Measurements from ENCODE around the gene C11orf97. TPM values are rescaled to one million over a fixed set of nuclear protein-coding genes. Genes with fewer than 3 reads are reported as not detected.

The C11orf97 gene
- total and polyA plus RNA-seq, 2 of the 13 experiments (the other 11 are each of a cell fraction or from before 2014, with no cell fraction given), result 0.35 TPM; not detected in 1

DNA sequence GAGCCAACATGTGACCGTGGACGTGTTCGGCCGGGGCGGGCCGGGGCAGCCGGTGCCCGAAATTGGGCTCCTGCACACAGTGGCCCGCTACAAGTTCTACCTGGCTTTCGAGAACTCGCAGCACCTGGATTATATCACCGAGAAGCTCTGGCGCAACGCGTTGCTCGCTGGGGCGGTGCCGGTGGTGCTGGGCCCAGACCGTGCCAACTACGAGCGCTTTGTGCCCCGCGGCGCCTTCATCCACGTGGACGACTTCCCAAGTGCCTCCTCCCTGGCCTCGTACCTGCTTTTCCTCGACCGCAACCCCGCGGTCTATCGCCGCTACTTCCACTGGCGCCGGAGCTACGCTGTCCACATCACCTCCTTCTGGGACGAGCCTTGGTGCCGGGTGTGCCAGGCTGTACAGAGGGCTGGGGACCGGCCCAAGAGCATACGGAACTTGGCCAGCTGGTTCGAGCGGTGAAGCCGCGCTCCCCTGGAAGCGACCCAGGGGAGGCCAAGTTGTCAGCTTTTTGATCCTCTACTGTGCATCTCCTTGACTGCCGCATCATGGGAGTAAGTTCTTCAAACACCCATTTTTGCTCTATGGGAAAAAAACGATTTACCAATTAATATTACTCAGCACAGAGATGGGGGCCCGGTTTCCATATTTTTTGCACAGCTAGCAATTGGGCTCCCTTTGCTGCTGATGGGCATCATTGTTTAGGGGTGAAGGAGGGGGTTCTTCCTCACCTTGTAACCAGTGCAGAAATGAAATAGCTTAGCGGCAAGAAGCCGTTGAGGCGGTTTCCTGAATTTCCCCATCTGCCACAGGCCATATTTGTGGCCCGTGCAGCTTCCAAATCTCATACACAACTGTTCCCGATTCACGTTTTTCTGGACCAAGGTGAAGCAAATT is 33.3 kb downstream of the C11orf97 start:
- DNase-seq (ENCODE audit: low spot score) (no peak), FAIRE-seq (no peak), ATAC-seq (no peak)
- BruUV-seq (replicated peaks), result no TSS peak
- intact Hi-C loops (cut with micrococcal nuclease; ENCODE audit: unreplicated experiment), result no loop called here
- in situ Hi-C loops (cut with HindIII; ENCODE audit: extremely low pct_ligation_motif_present, low pct_unique_long_range_greater_than_20kb), result no loop called here
- no peak overlapping the region for H2AFZ ChIP-seq (ENCODE audit: low read length)
- ChIA-PET POLR2A (no interaction called here), CTCF (ENCODE audit: low intra/inter-chr PET ratio, low total read pairs) (no interaction called here)
- peaks cover 5% of the 10 kb centered on the region; the same call in 1 of the 2 replicates for H3K4me1 ChIP-seq (ENCODE audit: insufficient read depth, low read length)
- peaks cover 0 to 3% of the 10 kb centered on the region in 2 experiments; a peak in 2 of 5 replicates for H3K27me3 ChIP-seq (ENCODE audit: control insufficient read depth in 1 of 2, insufficient read depth in 2 of 2, low read length in 2 of 2)
- no peak overlapping the region for H3K9ac ChIP-seq (ENCODE audit: insufficient read depth, low read depth, low read length)
- H3K9me3 ChIP-seq (ENCODE audit: low read length), result no peaks in the 10 kb centered on the region
- H3K27ac ChIP-seq (ENCODE audit: extremely low read length, insufficient read depth, low read length), result no peak overlapping the region
- no peak overlapping the region for H3K4me3 ChIP-seq (replicated peaks in 1 of 3; ENCODE audit: insufficient read depth in 1 of 3, low read depth in 2 of 3, low read length in 3 of 3)
- no peaks in the 10 kb centered on the region for H4K20me1 ChIP-seq (ENCODE audit: insufficient read depth, low read length)
- TF ChIP-seq NFYC (CRISPR knock-in tag; IDR thresholded peaks at IDR 0.05) (no peak), RFX1 (IDR thresholded peaks at IDR 0.05) (no peak), ZNF510 (CRISPR knock-in tag; IDR thresholded peaks at IDR 0.05; ENCODE audit: low read depth) (no peak)
- TF ChIP-seq, protein P1, sequence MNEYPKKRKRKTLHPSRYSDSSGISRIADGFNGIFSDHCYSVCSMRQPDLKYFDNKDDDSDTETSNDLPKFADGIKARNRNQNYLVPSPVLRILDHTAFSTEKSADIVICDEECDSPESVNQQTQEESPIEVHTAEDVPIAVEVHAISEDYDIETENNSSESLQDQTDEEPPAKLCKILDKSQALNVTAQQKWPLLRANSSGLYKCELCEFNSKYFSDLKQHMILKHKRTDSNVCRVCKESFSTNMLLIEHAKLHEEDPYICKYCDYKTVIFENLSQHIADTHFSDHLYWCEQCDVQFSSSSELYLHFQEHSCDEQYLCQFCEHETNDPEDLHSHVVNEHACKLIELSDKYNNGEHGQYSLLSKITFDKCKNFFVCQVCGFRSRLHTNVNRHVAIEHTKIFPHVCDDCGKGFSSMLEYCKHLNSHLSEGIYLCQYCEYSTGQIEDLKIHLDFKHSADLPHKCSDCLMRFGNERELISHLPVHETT (CRISPR knock-in tag; conservative IDR thresholded peaks at IDR 0.05), result no peak
- H3K4me2 ChIP-seq (ENCODE audit: low read depth, low read length), result no peak overlapping the region
- no peaks in the 10 kb centered on the region for H3K36me3 ChIP-seq (replicated peaks in 1 of 2; ENCODE audit: control insufficient read depth in 1 of 2, insufficient read depth in 2 of 2, low read length in 2 of 2)
- 87% methylated on average over 47 of the region's 54 CpGs for WGBS (ENCODE audit: low lambda C conversion rate)
- H3K79me2 ChIP-seq (ENCODE audit: insufficient read depth, low read length), result no peaks in the 10 kb centered on the region

DNA sequence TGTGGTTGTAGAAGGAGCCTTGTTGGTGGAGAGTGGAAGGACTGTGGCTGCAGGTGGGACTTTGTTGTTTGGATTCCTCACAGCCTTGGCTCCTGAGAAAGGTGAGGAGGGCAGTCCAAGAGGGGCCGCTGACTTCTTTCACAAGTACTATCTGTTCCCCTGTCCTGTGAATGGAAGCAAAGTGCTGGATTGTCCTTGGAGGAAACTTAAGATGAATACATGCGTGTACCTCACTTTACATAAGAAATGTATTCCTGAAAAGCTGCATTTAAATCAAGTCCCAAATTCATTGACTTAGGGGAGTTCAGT is 33.9 kb downstream of the C11orf97 start:
- H3K27ac ChIP-seq (ENCODE audit: extremely low read length, insufficient read depth, low read length), result no peak overlapping the region
- H2AFZ ChIP-seq (ENCODE audit: low read length), result no peak overlapping the region
- H3K9ac ChIP-seq (ENCODE audit: insufficient read depth, low read depth, low read length), result no peak overlapping the region
- CTCF ChIA-PET (ENCODE audit: low intra/inter-chr PET ratio, low total read pairs), result no interaction called here
- FAIRE-seq (no peak), ATAC-seq (no peak), DNase-seq (ENCODE audit: low spot score) (no peak)
- H3K4me1 ChIP-seq (ENCODE audit: insufficient read depth, low read length), result peaks cover 5% of the 10 kb centered on the region; the same call in 1 of the 2 replicates
- H4K20me1 ChIP-seq (ENCODE audit: insufficient read depth, low read length), result no peaks in the 10 kb centered on the region
- no peak overlapping the region for H3K4me2 ChIP-seq (ENCODE audit: low read depth, low read length)
- TF ChIP-seq TBP (CRISPR knock-in tag; IDR thresholded peaks at IDR 0.05), result no peak
- no peak for TF ChIP-seq ZNF598 (CRISPR knock-in tag; IDR thresholded peaks at IDR 0.05; ENCODE audit: borderline replicate concordance)
- TF ChIP-seq, protein P2, sequence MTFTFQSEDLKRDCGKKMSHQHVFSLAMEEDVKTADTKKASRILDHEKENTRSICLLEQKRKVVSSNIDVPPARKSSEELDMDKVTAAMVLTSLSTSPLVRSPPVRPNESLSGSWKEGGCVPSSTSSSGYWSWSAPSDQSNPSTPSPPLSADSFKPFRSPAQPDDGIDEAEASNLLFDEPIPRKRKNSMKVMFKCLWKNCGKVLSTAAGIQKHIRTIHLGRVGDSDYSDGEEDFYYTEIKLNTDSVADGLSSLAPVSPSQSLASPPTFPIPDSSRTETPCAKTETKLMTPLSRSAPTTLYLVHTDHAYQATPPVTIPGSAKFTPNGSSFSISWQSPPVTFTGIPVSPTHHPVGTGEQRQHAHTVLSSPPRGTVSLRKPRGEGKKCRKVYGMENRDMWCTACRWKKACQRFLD (CRISPR knock-in tag; IDR thresholded peaks at IDR 0.05; ENCODE audit: borderline replicate concordance), result no peak
- H3K9me3 ChIP-seq (ENCODE audit: low read length), result no peaks in the 10 kb centered on the region
- in situ Hi-C loops (cut with HindIII; ENCODE audit: extremely low pct_ligation_motif_present, low pct_unique_long_range_greater_than_20kb), result no loop called here
- intact Hi-C loops (cut with micrococcal nuclease; ENCODE audit: unreplicated experiment), result no loop called here
- no peak overlapping the region for H3K4me3 ChIP-seq (replicated peaks in 1 of 3; ENCODE audit: insufficient read depth in 1 of 3, low read depth in 2 of 3, low read length in 3 of 3)
- H3K36me3 ChIP-seq (replicated peaks in 1 of 2; ENCODE audit: control insufficient read depth in 1 of 2, insufficient read depth in 2 of 2, low read length in 2 of 2), result no peaks in the 10 kb centered on the region
- H3K79me2 ChIP-seq (ENCODE audit: insufficient read depth, low read length), result no peaks in the 10 kb centered on the region
- 44% methylated on average over 2 of the region's 2 CpGs for WGBS (ENCODE audit: low lambda C conversion rate)
- peaks cover 0 to 3% of the 10 kb centered on the region in 2 experiments; a peak in 2 of 5 replicates for H3K27me3 ChIP-seq (ENCODE audit: control insufficient read depth in 1 of 2, insufficient read depth in 2 of 2, low read length in 2 of 2)
- POLR2A ChIA-PET, result no interaction called here
- no TSS peak for BruUV-seq (replicated peaks)

All from HepG2 (cell line).